ENCODE measurements around the gene RNF115. TPM values are rescaled to one million over a fixed set of nuclear protein-coding genes. Genes with fewer than 3 reads are reported as not detected.

Gene RNF115
- total and polyA plus RNA-seq, 8 donors = 4.9 to 8.1 (median 5.9) TPM

- intact Hi-C loops (cut with DNase I) = no loop called here
- ATAC-seq = no peak
- no peak overlapping the region for H3K4me3 ChIP-seq
- no peak overlapping the region for H3K27ac ChIP-seq
- H3K4me1 ChIP-seq = peaks cover 0 to 4% (median 3%) of the 10 kb centered on the region in 3 donors
- no peak for DNase-seq
- FAIRE-seq = no peak
- TF ChIP-seq, protein P1, sequence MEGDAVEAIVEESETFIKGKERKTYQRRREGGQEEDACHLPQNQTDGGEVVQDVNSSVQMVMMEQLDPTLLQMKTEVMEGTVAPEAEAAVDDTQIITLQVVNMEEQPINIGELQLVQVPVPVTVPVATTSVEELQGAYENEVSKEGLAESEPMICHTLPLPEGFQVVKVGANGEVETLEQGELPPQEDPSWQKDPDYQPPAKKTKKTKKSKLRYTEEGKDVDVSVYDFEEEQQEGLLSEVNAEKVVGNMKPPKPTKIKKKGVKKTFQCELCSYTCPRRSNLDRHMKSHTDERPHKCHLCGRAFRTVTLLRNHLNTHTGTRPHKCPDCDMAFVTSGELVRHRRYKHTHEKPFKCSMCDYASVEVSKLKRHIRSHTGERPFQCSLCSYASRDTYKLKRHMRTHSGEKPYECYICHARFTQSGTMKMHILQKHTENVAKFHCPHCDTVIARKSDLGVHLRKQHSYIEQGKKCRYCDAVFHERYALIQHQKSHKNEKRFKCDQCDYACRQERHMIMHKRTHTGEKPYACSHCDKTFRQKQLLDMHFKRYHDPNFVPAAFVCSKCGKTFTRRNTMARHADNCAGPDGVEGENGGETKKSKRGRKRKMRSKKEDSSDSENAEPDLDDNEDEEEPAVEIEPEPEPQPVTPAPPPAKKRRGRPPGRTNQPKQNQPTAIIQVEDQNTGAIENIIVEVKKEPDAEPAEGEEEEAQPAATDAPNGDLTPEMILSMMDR (IDR thresholded peaks at IDR 0.05) = no peak
- no peaks in the 10 kb centered on the region for H3K9me3 ChIP-seq
- peaks cover 0 to 40% (median 2%) of the 10 kb centered on the region in 3 donors for H3K36me3 ChIP-seq
- 68 to 70% methylated on average over 7 of the region's 7 CpGs for WGBS, 2 donors
- no peaks in the 10 kb centered on the region for H3K27me3 ChIP-seq
Measured at GRCh38 chr1:145855426-145855948, 31.6 kb upstream of the RNF115 start.

DNA sequence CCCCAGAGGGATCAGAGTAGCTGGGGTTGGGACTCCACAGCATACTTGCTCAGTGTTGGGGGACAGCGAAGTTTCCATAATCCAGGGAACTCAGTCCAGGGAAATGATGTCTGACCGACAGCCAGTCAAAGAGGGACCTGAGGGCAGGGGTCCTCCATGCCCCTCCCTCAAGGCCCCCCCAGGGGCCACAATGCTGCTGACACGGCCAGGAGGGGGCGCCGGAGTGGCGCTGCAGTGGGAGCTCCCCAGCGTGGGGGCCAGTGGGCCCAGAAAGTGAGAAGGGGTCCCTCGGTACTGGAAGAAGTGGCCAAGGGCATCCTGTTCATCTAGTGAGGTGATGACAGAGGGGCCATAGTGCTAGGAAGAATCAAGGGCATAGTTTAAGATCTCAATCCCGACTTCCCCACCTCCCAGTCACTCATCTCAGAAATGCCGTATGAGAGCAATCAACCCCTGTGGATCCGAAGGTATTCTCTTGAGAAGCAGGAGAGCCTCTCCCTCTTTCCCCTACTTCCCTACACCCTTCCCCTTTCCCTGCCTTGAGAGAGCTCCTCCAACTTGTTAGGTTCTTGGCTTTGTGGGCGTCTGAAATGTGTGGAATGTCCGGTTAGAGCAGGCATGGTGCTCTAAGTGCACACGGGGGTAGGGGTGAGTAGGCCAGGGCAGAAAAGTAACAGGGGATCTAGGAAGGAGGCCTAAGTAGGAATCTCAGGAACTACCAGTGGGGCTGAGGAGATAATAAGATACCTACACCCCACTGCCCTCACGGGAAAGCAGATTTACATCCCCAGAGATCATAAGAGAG is 25.7 kb upstream of the RNF115 start:
- DNase-seq (no peak), FAIRE-seq (no peak), ATAC-seq (no peak)
- H3K4me3 ChIP-seq = no peak overlapping the region
- H3K4me1 ChIP-seq = peaks cover 0 to 6% (median 4%) of the 10 kb centered on the region in 3 donors
- TF ChIP-seq, protein P1 (IDR thresholded peaks at IDR 0.05) = no peak
- no peaks in the 10 kb centered on the region for H3K9me3 ChIP-seq
- no peak overlapping the region for H3K27ac ChIP-seq
- intact Hi-C loops (cut with DNase I) = loop anchor here in 1 of 3 donors (5.0 kb wide), 1 partner anchor 163 kb away; no protein-coding TSS in a partner anchor
- WGBS, 2 donors = 79 to 86% methylated on average over 15 of the region's 15 CpGs
- peaks cover 0 to 44% (median 16%) of the 10 kb centered on the region in 3 donors for H3K36me3 ChIP-seq
- no peaks in the 10 kb centered on the region for H3K27me3 ChIP-seq

DNA sequence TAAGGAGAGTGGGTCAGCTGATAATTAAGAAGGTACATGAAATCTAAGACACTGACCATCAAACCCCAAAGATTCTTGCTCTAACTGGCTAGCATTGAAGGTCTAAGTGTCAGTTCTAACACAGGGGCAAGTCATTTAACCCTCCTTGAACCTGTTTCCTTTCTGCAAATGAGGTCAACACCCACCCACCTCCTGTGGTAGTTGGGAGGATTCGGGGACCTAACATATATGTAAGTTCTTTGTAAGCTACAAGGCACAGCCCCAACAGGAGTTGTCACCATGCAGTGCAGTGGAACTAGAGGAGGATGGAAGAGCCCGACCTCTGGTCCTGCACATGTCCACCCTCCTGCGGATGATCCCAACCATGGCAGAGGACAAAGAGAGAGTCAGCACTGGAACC is 23.9 kb upstream of the RNF115 start:
- FAIRE-seq (no peak), ATAC-seq (no peak), DNase-seq (no peak)
- Histone ChIP-seq H3K9me3 (no peaks in the 10 kb centered on the region), H3K4me3 (no peak overlapping the region), H3K27ac (no peak overlapping the region), H3K36me3 (peaks cover 0 to 32% (median 16%) of the 10 kb centered on the region in 3 donors), H3K27me3 (no peaks in the 10 kb centered on the region), H3K4me1 (peaks cover 0 to 6% (median 4%) of the 10 kb centered on the region in 3 donors)
- 77 to 81% methylated on average over 3 of the region's 3 CpGs for WGBS, 2 donors
- intact Hi-C loops (cut with DNase I) = loop anchor here in 1 of 3 donors (5.0 kb wide), 1 partner anchor 164 kb away; no protein-coding TSS in a partner anchor
- TF ChIP-seq, protein P1 (IDR thresholded peaks at IDR 0.05) = no peak

GRCh38 chr1:145846201-145846612 is 22.3 kb upstream of the RNF115 start:
- Histone ChIP-seq H3K4me1 (peaks cover 0 to 6% (median 4%) of the 10 kb centered on the region in 3 donors), H3K27ac (peak overlapping the region in 1 of 4 donors; percentile 16), H3K36me3 (peaks cover 0 to 38% (median 16%) of the 10 kb centered on the region in 3 donors), H3K9me3 (no peaks in the 10 kb centered on the region), H3K27me3 (no peaks in the 10 kb centered on the region), H3K4me3 (peak overlapping the region in 3 of 4 donors; percentile 42 to 72 (median 42))
- TF ChIP-seq, protein P1 (IDR thresholded peaks at IDR 0.05) = peak in 3 of 4 donors; percentile 41 to 50 (median 49)
- ATAC-seq (peak; percentile 55 to 73 (median 68)), DNase-seq (peak in 3 of 6 donors; percentile 16 to 40 (median 27)), FAIRE-seq (no peak)
- 65 to 72% methylated on average over 3 of the region's 3 CpGs for WGBS, 2 donors
- intact Hi-C loops (cut with DNase I) = loop anchor here in 1 of 3 donors (5.0 kb wide), 1 partner anchor 166 kb away; no protein-coding TSS in a partner anchor

Measured in pancreas (tissue), 10 donors.